SK-N-DZ (cell line): Measurements from ENCODE around the gene TMEM86A. TPM values are rescaled to one million over a fixed set of nuclear protein-coding genes. Genes with fewer than 3 reads are reported as not detected.
"Not testable (repeated sequence)": the region's sequence is repeated elsewhere in the genome, so short reads cannot be mapped to it uniquely, and the experiment has no call there.

Source experiments
- DNase-seq: peaks from one replicate; pipeline ENCODE4 v3.0.0-alpha.2; 2015; ENCODE audit warnings: low spot score
- polyA plus RNA-seq, 2 experiments: library from polyadenylated mRNA; depleted of rRNA; stranded (reverse); fragments of >200 nt; gene quantifications; 2 replicates each; pipeline ENCODE4 v1.2.3, GENCODE V29; 2014

The TMEM86A gene, protein sequence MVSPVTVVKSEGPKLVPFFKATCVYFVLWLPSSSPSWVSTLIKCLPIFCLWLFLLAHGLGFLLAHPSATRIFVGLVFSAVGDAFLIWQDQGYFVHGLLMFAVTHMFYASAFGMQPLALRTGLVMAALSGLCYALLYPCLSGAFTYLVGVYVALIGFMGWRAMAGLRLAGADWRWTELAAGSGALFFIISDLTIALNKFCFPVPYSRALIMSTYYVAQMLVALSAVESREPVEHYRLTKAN
- 2.8 and 3.1 TPM in 2 replicates for polyA plus RNA-seq (2014; cell fraction: cytosol; rRNA removed)
- polyA plus RNA-seq (2014; cell fraction: nucleus; rRNA removed) = 1.8 and 3.8 TPM in 2 replicates

DNA sequence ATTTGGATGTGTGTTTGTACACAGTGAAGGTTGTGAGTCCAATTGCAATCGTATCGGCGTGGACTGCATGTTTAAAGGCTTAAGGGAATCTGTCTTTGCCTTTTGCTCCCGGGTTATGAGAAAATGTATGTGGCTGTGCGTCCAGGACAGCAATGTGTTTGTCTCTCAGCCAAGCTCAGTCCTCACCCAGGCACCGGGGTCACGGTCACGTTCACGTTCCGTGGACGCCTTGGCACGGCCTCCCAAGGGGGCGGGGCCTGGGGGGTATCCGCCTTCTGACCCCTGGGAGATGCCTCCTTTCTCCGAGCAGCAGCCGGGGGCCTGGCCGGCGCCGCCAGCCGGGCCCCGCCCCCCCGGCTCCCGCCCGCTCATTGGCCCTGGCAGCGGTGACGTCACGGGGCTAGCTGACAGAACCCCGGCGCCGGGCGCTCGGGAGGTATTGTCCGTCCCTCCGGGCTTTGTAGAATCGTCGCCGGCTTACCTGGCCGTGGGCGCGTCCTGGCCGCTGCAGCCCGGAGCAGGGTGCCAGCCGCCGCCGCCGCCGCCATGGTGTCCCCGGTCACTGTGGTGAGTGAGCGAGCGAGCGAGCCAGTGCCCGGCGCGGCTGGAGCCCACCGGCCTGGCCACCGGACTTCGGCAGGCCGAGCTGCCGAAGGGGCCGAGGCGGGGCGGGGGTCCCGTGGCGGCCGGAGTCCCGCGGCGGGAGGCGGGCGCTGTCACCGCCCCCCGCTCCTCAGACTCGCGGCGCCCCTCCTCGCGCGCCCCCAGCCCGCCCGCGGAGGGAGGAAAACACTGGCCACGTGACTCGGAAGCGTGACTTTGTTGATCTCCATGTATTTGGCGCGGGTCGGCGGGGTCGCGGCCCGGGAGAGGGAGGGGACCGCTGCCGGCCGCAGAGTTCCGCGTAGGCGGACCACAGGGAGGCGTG lies at the start of gene TMEM86A:
TMEM86A (plus strand) TSS at position 439 of the 928 bp plus-strand sequence; CDS start at position 547, 108 bp downstream.
- DNase-seq = peak; percentile 90

DNA sequence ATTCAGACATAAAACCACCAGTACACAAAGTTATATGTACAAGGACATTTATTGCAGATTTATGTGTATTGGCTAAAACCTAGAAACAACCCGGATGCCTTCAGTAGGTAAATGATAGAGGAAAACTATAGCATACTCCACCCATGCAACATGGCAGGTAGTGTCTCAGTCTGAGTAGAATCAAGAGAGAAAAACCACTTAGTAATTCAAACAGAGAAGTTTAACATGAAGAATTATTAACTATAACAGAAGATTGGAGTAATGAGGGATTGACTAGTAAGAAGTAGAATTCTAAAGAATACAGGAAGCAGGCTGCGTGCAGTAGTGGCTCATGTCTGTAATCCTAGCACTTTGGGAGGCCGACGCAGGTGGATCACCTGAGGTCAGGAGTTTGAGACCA lies 48.2 kb upstream of the TMEM86A start:
- no peak for DNase-seq

DNA sequence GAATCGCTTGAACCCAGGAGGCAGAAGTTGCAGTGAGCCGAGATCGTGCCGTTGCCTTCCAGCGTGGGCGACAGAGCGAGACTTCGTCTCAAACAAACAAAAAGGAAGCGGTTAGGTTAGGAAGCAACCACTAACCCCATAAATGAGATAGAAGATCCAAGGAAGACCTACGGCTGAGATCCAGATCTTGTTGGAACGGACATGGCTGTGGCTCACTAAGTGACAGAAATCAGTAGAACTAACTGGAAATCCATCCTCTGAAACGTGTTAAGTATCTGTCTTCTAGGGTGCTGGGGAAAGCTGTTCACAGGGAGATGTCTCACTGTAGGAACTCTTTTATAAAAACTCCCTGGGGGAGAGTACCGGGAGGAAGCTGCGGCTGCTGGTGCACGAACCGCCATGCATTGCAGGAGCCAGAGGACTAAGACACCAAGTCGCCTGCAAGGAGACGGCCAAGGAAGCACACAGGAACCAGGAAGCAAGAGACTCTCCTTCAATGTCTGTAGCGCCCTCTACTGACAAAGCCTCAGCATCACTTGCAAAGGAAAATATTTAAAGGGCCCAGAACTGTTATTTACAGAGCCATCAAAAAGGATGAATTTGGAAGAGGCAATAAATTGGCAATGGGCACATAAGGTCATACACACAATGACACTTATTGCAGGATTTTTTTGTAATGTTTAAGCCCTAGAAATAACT lies 47.6 kb upstream of the TMEM86A start:
- DNase-seq = peak; percentile 51

DNA sequence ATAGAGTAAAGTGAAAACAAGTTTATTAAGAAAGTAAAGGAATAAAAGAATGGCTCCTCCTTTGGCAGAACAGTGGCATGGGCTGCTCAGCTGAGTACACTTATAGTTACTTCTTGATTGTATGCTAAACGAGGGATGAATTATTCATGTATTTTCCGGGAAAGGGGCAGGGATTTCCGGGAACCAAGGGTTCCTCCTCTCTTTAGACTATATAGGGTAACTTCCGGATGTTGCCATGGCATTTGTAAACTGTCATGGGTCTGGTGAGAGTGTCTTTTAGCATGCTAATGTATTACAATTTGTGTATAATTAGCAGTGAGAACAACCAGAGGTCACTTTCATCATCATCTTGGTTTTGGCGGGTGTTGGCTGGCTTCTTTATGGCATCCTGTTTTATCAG lies 40.9 kb upstream of the TMEM86A start:
- no peak for DNase-seq

DNA sequence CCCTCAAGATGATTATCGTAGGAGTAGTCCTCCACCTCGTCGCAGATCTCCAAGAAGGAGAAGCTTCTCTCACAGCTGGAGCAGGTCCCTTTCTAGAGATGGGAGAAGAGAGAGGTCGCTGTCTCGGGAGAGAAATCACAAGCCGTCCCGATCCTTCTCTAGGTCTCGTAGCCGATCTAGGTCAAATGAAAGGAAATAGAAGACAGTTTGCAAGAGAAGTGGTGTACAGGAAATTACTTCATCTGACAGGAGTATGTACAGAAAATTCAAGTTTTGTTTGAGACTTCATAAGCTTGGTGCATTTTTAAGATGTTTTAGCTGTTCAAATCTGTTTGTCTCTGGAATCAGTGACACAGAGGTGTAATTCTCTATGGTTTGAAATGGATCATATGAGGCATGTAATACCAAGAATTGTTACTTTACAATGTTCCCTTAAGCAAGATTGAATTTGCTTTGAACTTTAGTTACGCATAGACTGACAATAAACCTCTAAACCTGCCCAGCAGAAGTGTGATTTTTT lies 33.2 kb upstream of the TMEM86A start:
- DNase-seq = not testable (repeated sequence)

DNA sequence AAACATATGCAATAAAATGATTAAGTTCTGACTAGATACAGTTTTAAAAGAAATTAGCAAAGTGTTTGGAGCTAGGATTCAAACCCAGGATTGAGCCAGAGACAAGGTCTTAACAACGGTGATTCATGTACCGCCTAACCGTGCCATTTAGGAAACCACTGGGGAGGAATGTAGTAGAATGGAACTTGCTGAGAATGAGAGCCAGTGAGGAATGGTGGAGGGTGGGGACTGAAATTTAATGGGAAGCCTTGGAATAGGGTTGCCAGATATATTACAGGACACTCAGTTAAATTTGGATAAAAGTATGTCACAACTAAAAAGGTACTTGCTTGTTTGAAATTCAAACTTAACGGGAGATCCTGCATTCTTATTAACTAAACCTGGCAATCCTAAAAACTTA lies 30.4 kb upstream of the TMEM86A start:
- DNase-seq = no peak

DNA sequence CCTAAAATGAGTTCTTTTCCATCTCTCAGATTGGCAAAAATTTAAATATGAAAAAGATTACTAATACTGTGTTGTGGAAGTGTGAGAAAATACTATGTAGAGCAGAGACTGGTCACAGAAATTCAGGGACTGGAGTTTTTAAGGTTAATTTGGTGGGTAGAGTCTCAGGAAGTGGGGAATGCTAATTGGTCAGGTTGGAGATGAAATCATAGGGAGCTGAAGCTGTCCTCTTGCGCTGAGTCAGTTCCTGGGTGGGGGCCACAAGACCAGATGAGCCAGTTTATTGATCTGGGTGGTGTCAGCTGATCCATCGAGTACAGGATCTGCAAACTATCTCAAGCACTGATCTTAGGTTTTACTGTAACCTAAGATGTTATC lies 29.4 kb upstream of the TMEM86A start:
- DNase-seq = no peak

DNA sequence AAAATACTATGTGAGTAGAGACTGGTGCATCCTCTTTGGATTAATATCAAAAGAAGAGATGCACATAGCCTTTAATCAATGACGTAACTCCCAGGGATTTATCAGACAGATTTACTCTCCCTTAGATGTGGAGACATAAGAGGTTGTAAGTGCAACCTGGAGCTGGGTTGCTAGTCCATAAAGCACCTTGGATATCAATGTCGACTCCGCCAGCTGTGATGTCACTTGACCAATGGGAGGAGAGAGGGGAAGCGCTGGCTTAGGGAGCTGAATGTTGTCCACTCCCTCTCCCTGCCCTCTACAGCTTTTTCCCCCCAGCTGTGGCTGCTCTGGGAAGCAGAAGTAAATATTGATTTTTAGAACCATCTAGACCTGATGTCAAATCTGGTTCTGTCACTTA lies 28.9 kb upstream of the TMEM86A start:
- peak; percentile 43 for DNase-seq

DNA sequence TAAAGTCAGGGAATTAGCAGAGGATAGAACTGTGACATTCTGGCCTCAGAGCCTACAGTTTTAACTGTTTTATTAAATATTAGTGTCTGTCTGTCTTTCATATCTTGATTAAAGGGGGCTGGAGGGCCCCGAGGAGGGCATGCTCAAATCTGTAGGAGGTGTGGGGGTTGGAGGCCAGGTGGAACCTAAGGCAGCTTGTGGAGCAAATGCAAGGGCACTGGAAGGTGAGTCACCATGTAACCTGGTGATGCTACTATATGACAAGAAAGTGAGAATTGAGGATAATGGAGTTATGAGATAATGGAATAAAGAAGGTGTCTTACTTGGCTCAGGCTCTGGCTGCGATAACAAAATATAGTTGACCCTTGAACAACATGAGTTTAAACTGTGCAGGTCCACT lies 27.3 kb upstream of the TMEM86A start:
- no peak for DNase-seq

DNA sequence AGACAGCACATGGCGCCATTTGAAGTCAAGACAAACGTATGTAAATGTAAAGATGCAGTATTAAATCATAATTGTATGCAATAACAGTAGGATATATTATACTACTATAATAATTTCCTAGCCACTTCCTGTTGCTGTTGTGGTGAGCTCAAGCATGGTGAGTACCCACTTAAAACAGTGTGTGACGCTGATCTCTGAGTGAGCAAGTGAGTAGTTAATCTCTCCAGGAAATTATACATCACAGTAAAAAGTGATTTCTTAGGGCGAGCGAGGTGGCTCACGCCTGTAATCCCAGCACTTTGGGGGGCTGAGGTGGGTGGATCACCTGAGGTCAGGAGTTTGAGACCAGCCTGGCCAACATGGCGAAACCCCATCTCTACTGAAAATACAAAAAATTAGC lies 26.4 kb upstream of the TMEM86A start:
- DNase-seq = not testable (repeated sequence)

DNA sequence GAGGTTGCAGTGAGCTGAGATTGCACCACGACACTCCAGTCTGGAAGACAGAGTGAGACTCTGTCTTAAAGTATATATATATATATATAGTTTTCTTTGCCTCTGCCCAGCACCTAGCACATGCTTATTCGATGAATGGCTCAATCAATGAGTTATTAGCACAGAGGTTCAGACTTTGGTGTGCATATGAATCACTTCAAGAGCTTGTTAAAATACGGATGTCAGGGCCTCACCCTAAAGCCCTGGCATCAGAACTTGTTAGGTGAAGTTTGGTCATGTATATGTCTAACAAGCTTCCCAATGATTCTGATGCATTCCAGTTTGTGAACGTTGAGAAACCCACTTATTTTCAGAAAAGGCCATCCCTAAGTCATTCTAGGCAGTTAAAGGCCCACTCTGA lies 21.8 kb upstream of the TMEM86A start:
- no peak for DNase-seq

DNA sequence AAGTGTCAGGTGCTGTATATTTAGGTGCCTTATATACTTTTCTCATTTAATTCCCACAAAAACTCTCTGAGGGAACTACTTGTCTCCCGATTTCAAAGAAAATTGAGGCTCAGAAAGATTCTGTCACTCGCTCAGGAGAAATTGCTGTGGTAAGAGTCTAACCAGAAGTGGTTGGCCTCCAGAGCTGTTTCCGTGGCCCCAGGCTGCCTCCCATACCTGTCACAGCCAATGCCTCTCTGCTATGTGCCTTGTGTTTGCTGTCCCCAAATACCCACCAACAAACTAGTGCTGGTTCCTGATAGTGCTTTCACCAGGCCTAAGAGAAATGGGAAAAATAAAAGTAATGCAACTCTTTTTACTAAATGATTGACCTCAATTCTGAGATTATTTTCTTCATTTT lies 21.0 kb upstream of the TMEM86A start:
- no peak for DNase-seq

DNA sequence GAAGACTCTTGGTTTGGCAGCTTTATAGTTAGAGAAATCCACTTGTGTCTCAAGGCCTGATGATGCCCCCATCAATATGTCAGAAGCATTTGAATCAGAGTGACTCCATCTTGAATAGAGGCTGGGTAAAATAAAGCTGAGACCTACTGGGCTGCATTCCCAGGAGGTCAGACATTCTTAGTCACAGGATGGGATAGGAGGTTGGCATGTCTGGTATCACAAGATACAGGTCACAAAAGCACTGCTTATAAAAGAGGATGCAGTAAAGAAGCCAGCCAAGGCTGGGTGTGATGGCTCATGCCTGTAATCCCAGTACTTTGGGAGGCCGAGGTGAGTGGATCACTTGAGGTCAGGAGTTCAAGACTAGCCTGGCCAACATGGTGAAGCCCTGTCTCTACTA lies 16.6 kb upstream of the TMEM86A start:
- DNase-seq = not testable (repeated sequence)

DNA sequence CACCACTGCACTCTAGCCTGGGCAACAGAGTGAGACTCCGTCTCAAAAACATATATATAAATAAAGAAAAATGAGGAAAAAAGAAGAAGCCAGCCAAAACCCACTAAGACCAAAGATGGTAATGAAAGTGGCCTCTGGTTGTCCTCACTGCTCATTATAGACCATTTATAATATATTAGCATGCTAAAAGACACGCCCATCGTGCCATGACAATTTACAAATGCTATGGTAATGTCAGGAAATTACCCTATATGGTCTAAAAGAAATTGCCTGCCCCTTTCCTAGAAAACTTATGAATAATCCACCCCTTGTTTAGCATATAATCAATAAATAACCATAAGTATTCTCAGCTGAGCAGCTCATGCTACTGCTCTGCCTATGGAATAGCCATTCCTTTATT lies 16.1 kb upstream of the TMEM86A start:
- no peak for DNase-seq

DNA sequence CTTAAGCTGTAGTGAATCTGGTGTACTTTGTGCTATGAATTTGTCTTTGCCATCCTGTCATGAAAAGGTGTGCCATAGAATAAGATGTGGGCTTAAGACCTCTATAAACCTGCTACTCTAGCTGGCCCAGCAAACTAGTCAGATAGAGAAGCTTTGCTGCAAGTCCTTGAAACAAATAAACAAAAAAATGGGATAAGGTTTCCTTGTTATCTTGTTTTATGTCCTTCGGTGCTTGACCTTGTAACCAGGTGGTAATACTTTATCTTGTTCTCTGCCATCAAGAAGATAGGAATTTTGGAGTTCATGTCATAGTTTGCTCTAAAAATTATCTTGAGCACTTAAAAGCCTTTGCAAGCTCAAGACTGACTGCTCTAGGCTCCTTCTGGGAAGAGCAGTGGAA lies 14.3 kb upstream of the TMEM86A start:
- no peak for DNase-seq

DNA sequence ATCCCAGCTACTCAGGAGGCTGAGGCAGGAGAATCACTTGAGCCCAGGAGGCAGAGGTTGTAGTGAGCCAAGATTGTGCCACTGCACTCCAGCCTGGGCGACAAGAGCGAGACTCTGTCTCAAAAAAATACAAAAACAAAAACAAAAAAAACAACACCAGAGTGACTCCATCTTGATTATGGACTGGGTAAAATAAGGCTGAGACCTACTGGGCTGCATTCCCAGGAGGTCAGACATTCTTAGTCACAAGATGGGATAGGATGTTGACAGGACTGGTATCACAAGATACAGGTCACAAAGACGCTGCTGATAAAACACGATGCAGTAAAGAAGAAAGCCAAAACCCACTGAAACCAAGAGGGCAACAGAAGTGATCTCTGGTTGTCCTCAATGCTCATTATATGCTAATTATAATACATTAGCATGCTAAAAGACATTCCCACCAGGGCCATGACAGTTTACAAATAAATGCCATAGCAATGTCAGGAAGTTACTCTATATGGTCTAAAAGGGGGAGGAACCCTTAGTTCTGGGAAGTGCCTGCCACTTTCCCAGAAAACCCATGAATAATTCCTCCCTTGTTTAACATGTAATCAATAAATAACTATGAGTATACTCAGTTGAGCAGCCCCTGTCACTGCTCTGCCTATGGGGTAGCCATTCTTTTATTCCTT lies 7.0 kb upstream of the TMEM86A start:
- not testable (repeated sequence) for DNase-seq

DNA sequence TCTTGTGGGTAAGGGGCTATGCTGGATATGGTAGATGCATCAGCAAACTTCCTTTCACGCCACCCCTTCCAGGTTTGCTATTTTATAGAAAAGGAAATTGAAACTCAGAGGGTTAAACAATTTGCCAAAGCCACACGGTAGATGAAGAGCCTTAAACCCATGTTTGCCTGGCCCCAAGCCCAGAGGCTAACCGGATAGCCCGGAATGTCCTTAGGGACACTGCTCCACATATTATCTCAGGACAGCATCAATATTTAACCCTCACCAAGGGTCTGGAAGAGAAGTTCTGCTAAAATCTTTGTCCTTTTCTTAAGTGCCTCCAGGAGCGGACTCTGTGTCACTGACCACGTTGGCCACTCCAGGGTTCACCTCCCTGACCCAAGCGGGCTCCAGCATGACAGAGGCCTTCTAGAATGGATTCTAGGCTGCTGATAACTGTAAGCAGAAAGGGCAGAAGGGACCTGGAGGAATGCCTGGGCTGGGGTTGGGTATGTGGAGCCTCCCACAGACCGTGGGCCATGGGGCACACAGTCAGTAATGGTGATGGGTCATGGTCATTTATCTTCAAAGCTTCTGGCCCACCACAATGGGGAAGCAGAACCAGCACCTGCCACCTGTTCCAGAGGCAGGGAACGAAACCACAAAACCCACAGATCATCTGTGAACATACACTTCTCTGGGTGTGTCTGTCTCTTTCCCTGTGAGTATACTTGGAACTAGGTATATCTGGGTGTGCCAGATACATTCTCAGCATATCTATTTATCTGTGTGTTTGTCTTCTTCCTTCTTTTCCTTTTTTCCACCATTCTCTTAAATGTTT lies 5.4 kb upstream of the TMEM86A start:
- no peak for DNase-seq

DNA sequence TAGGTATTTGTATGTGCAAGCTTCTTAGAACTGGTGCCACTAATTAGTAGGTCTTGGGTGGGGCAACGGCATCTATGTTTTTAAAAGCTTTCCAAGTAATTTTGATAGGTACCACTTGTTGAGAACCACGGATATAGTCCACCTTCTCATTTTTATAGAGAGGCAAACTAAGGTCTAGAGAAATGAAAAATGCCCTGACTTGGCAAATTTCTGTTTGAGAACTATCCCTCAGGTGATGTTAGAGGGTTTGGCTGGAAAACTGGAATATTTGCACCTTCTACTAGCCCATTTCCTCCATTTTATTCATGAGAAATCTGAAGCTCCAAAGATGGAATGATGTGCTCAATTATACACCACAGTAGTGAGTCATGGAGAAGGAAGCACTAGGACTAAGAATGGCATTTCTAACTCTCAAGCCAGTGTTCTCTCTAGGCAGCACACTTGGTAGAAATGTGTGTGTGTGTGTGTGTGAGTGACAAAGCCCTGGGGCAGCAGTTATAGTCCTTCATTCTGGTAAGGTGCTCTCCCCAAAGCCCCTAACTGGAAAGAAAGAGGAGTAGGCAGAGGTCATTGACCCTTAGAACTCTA lies 1.8 kb upstream of the TMEM86A start:
- no peak for DNase-seq

DNA sequence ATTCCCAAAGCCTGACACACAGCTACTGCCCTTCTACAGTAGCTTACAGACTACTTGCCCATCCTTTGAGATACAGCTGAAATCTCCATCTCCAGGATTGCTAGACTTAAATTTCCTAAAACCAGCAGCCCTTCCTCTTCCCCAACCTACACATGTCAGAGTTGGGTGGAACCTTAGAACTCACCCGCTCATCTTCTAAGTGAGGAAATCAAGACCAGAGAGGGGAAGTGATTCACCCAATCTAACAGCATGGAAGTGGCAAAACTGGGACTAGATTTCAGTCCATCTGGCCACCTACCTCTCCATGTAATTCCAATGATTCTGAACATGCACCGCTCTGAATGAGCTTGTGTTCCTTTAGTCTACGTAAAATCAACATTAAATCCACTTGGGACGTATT lies 1.0 kb upstream of the TMEM86A start:
- DNase-seq = no peak

DNA sequence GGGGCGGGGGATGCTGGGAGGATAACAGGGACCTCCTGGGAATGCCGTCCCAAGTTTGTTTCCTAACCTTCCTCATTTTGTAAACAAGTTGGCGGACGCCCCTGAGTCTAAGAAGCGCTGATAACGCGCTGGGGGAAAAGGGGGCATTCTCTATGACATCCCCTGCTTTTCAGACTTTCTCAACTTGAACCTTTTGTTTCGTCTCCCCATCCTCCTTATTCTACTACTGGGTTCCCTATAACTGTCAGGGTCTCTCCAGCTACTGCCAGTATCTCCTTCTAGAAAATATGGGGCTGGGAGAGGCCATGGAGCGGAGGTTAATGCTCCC lies 654 bp downstream of the TMEM86A start:
- DNase-seq = no peak
